GM18499 (cell line): Measurements from ENCODE around the gene GLRX.
"Not testable (repeated sequence)": the region's sequence is repeated elsewhere in the genome, so short reads cannot be mapped to it uniquely, and the experiment has no call there.

ENCODE experiments used
- ATAC-seq: cut with Tn5 transposase; IDR thresholded peaks from one replicate; pipeline ENCODE4 v1.9.1; 2021; ENCODE audit warnings: moderate number of reproducible peaks; ENCODE audit not compliant: insufficient read depth, unreplicated experiment

GLRX gene

GRCh38 chr5:95853490-95853889 lies 31.0 kb upstream of the GLRX start:
- ATAC-seq = no peak

GRCh38 chr5:95852567-95852966 lies 30.0 kb upstream of the GLRX start:
- ATAC-seq = no peak

GRCh38 chr5:95851141-95851540 lies 28.6 kb upstream of the GLRX start:
- not testable (repeated sequence) for ATAC-seq

GRCh38 chr5:95850391-95850894 lies 27.9 kb upstream of the GLRX start:
- ATAC-seq = no peak

- ATAC-seq = no peak
Measured at GRCh38 chr5:95848701-95849100, 26.2 kb upstream of the GLRX start.

- no peak for ATAC-seq
Measured at GRCh38 chr5:95847261-95847592, 24.7 kb upstream of the GLRX start.

- no peak for ATAC-seq
Measured at GRCh38 chr5:95846554-95847260, 24.2 kb upstream of the GLRX start.

- no peak for ATAC-seq
Measured at GRCh38 chr5:95845391-95845790, 22.9 kb upstream of the GLRX start.

- ATAC-seq = no peak
Measured at GRCh38 chr5:95843733-95844223, 21.3 kb upstream of the GLRX start.

- peak; percentile 93 for ATAC-seq
Measured at GRCh38 chr5:95842854-95843544, 20.5 kb upstream of the GLRX start.

- no peak for ATAC-seq
Measured at GRCh38 chr5:95841914-95842812, 19.6 kb upstream of the GLRX start.

- ATAC-seq = no peak
Measured at GRCh38 chr5:95840956-95841705, 18.6 kb upstream of the GLRX start.

- ATAC-seq = no peak
Measured at GRCh38 chr5:95839658-95840057, 17.1 kb upstream of the GLRX start.

GRCh38 chr5:95838556-95838955 lies 16.0 kb upstream of the GLRX start:
- ATAC-seq = no peak

GRCh38 chr5:95838001-95838520 lies 15.5 kb upstream of the GLRX start:
- no peak for ATAC-seq

GRCh38 chr5:95837492-95837891 lies 15.0 kb upstream of the GLRX start:
- no peak for ATAC-seq

- not testable (repeated sequence) for ATAC-seq
Measured at GRCh38 chr5:95836971-95837370, 14.4 kb upstream of the GLRX start.

GRCh38 chr5:95836544-95836943 lies 14.0 kb upstream of the GLRX start:
- no peak for ATAC-seq

- ATAC-seq = no peak
Measured at GRCh38 chr5:95835682-95836385, 13.3 kb upstream of the GLRX start.
